ENCODE results near the gene MNT. TPM values are rescaled to one million over a fixed set of nuclear protein-coding genes. Genes with fewer than 3 reads are reported as not detected.

MNT gene
- total and polyA plus RNA-seq, 2 of the 8 experiments (the other 6 are each of a cell fraction or from before 2014, with no cell fraction given) = 5.0 to 17.3 TPM

DNA sequence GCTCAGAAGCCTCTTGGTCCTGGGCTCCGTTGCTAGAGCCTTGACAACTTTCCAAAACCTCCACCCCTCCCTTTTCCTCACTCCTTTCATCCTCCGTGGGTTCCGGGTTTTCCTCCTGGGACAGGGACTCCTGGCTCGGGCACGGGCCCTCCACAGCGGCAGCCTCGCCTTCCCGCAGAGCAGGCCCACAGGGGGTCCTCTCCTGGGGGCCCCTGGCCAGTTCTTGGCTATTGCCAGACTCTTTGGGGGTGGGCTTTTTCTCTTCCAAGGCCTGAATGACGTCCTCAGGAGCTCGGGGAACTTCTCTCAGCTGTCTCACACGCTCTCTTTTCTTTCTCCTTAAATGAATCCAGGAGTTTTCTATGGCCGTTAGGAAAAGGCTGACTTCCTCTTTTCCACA is 19.3 kb upstream of the MNT start:
- H2BK20ac ChIP-seq (ENCODE audit: low read length) = no peak overlapping the region
- no peak overlapping the region for H3K4me2 ChIP-seq (ENCODE audit: insufficient read depth in 1 of 2, low read depth in 2 of 2, low read length in 2 of 2)
- H4K5ac ChIP-seq (ENCODE audit: insufficient read length, low read depth, low read length) = no peak overlapping the region
- H4K91ac ChIP-seq (replicated peaks; ENCODE audit: insufficient read length, low read length) = no peak overlapping the region
- H2BK120ac ChIP-seq (replicated peaks; ENCODE audit: low read depth, low read length) = no peak overlapping the region
- no peaks in the 10 kb centered on the region for H3K23me2 ChIP-seq (ENCODE audit: low read depth, low read length)
- no peaks in the 10 kb centered on the region for H3K9me3 ChIP-seq (ENCODE audit: insufficient read depth in 2 of 2, low read depth in 1 of 2, low read length in 1 of 2)
- H3K27ac ChIP-seq (ENCODE audit: low read depth, low read length) = no peak overlapping the region
- no peak overlapping the region for H3K18ac ChIP-seq (ENCODE audit: extremely low read depth, low read length)
- FAIRE-seq = no peak
- WGBS, 2 experiments (ENCODE audit: extremely low coverage in 1 of 2, insufficient coverage in 1 of 2, insufficient read length in 1 of 2, insufficient replicate concordance in 2 of 2, low coverage in 1 of 2, low lambda C conversion rate in 2 of 2, missing lambda C conversion rate in 1 of 2) = 90% methylated on average over 12 of the region's 12 CpGs; no CpG with 5 or more reads in 1 of the 2 experiments
- H3K4ac ChIP-seq (replicated peaks; ENCODE audit: insufficient read length, low read depth, low read length) = no peak overlapping the region
- H3K79me1 ChIP-seq (ENCODE audit: low read depth, low read length) = peaks cover 3% of the 10 kb centered on the region; the same call in 1 of the 2 replicates
- TF ChIP-seq SRF (IDR thresholded peaks at IDR 0.05; ENCODE audit: low read depth, low read length) = no peak
- TF ChIP-seq EGR1 (IDR thresholded peaks at IDR 0.05; ENCODE audit: borderline replicate concordance, low read depth, low read length) = no peak
- no peak for TF ChIP-seq CBX8 (IDR thresholded peaks at IDR 0.05; ENCODE audit: borderline replicate concordance, low read depth, low read length)
- TF ChIP-seq BACH1 (IDR thresholded peaks at IDR 0.05; ENCODE audit: low read length) = no peak
- TF ChIP-seq TEAD4 (IDR thresholded peaks at IDR 0.05; ENCODE audit: low read depth, low read length) = no peak
- no peak for TF ChIP-seq CBX5 (IDR thresholded peaks at IDR 0.05; ENCODE audit: low read depth, low read length)
- TF ChIP-seq, protein P1, sequence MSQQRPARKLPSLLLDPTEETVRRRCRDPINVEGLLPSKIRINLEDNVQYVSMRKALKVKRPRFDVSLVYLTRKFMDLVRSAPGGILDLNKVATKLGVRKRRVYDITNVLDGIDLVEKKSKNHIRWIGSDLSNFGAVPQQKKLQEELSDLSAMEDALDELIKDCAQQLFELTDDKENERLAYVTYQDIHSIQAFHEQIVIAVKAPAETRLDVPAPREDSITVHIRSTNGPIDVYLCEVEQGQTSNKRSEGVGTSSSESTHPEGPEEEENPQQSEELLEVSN (IDR thresholded peaks at IDR 0.05) = no peak
- TF ChIP-seq EZH2 (IDR thresholded peaks at IDR 0.05; ENCODE audit: low read depth, low read length, severe bottlenecking) = no peak
- TF ChIP-seq SIX5 (IDR thresholded peaks at IDR 0.05; ENCODE audit: low read depth, low read length) = no peak
- H3K56ac ChIP-seq (replicated peaks; ENCODE audit: insufficient read length, low read depth, low read length) = no peak overlapping the region
- ChIA-PET POLR2A (ENCODE audit: partially characterized antibody) (interaction anchor here (1.9 kb wide), 1 partner anchor 37 kb away, joined by 6 read pairs; no protein-coding TSS in a partner anchor), CTCF (ENCODE audit: partially characterized antibody) (interaction anchor here (0.9 to 8.3 kb wide), 3 partner anchors 39 to 93 kb away, joined by 4 to 216 read pairs (median 4); no protein-coding TSS in a partner anchor)
- H2BK12ac ChIP-seq (ENCODE audit: low read depth, low read length) = no peak overlapping the region
- peaks cover 4 to 5% of the 10 kb centered on the region in 2 experiments for H4K20me1 ChIP-seq (replicated peaks in 1 of 2; ENCODE audit: control insufficient read depth in 1 of 2, insufficient read depth in 2 of 2, low read length in 2 of 2)
- no peak overlapping the region for H2BK5ac ChIP-seq (ENCODE audit: low read depth, low read length)
- H3K36me3 ChIP-seq (ENCODE audit: control insufficient read depth in 2 of 4, insufficient read depth in 4 of 4, low read length in 3 of 4) = peaks cover 6 to 23% (median 14%) of the 10 kb centered on the region in 4 experiments; a peak in 6 of 8 replicates
- H2AK5ac ChIP-seq (ENCODE audit: low read depth, low read length) = no peak overlapping the region
- no peak overlapping the region for H3K14ac ChIP-seq (ENCODE audit: insufficient read length)
- no peak overlapping the region for H2BK15ac ChIP-seq (ENCODE audit: low read length)
- no peak overlapping the region for H4K8ac ChIP-seq (ENCODE audit: extremely low read depth, insufficient read depth, low read length)
- no peaks in the 10 kb centered on the region for H3K79me2 ChIP-seq (ENCODE audit: control insufficient read depth in 1 of 2, insufficient read depth in 2 of 2, low read length in 2 of 2)
- no peaks in the 10 kb centered on the region for H3K27me3 ChIP-seq (replicated peaks in 1 of 4; ENCODE audit: control insufficient read depth in 3 of 4, extremely low read depth in 1 of 4, insufficient read depth in 3 of 4, low read length in 3 of 4)
- no peak overlapping the region for H3K9ac ChIP-seq (replicated peaks in 1 of 4; ENCODE audit: extremely low read depth in 1 of 4, low read depth in 3 of 4, low read length in 3 of 4)
- H3K23ac ChIP-seq (ENCODE audit: insufficient read length) = no peak overlapping the region
- no peak overlapping the region for H2AFZ ChIP-seq (ENCODE audit: low read length)
- H3K4me1 ChIP-seq (replicated peaks in 1 of 4; ENCODE audit: control insufficient read depth in 3 of 4, insufficient read depth in 4 of 4, low read length in 3 of 4) = no peaks in the 10 kb centered on the region
- no peak for DNase-seq (ENCODE audit: low read depth in 1 of 2, low spot score in 2 of 2)
- no peak overlapping the region for H3K4me3 ChIP-seq (ENCODE audit: extremely low read depth in 1 of 4, insufficient read depth in 2 of 4, low read depth in 3 of 4, low read length in 4 of 4)
